Stimulated activated CD4-positive, alpha-beta T cell treated with anti-CD3 and anti-CD28 coated beads, Interleukin-12 subunit alpha, Interleukin-12 subunit beta, amount 100 ng/mL, for 24 hours (primary cell): ENCODE measurements around the gene C11orf24.

Experiments used
- DNase-seq, 2 experiments: peaks; one replicate each; pipeline ENCODE4 v3.0.0-alpha.2; 2020; ENCODE audit warnings: low read depth in 2 of 2

The C11orf24 gene

GRCh38 chr11:68271781-68272608 is at the start of gene C11orf24:
Gene C11orf24, minus strand, starts transcription at chr11:68271973. Its CDS starts 8,206 bp downstream, at chr11:68263767.
- DNase-seq = peak; percentile 87 to 88

- no peak for DNase-seq
These were observed 45.5 kb upstream of the C11orf24 start for GRCh38 chr11:68317147-68317785.

- DNase-seq = no peak
These were observed 43.6 kb upstream of the C11orf24 start for GRCh38 chr11:68315171-68315920.

- no peak for DNase-seq
These were observed 42.7 kb upstream of the C11orf24 start for GRCh38 chr11:68314203-68315170.

- no peak for DNase-seq
These were observed 41.9 kb upstream of the C11orf24 start for GRCh38 chr11:68313574-68314202.

- DNase-seq = peak in 1 of 2 experiments; percentile 21
These were observed 41.2 kb upstream of the C11orf24 start for GRCh38 chr11:68312780-68313573.

- no peak for DNase-seq
These were observed 40.5 kb upstream of the C11orf24 start, which contains the start of gene LRP5 for GRCh38 chr11:68312117-68312779. Gene LRP5, plus strand, starts transcription at chr11:68312591. Its CDS starts 124 bp downstream, at chr11:68312715.

GRCh38 chr11:68311160-68312116 is 39.7 kb upstream of the C11orf24 start:
- DNase-seq = no peak

- DNase-seq = no peak
These were observed 37.9 kb upstream of the C11orf24 start for GRCh38 chr11:68309621-68310185.

GRCh38 chr11:68308068-68308467 is 36.3 kb upstream of the C11orf24 start:
- no peak for DNase-seq

- no peak for DNase-seq
These were observed 34.9 kb upstream of the C11orf24 start for GRCh38 chr11:68306636-68307035.

- DNase-seq = no peak
These were observed 32.4 kb upstream of the C11orf24 start for GRCh38 chr11:68303982-68304780.

- no peak for DNase-seq
These were observed 31.3 kb upstream of the C11orf24 start for GRCh38 chr11:68303083-68303482.

GRCh38 chr11:68302670-68303069 is 30.9 kb upstream of the C11orf24 start:
- DNase-seq = no peak

GRCh38 chr11:68302256-68302655 is 30.5 kb upstream of the C11orf24 start:
- DNase-seq = no peak

GRCh38 chr11:68300076-68300830 is 28.5 kb upstream of the C11orf24 start:
- DNase-seq = no peak
